ENCODE measurements around the gene DYNLT5.
"Not testable (repeated sequence)": the region's sequence is repeated elsewhere in the genome, so short reads cannot be mapped to it uniquely, and the experiment has no call there.

DYNLT5 gene, protein sequence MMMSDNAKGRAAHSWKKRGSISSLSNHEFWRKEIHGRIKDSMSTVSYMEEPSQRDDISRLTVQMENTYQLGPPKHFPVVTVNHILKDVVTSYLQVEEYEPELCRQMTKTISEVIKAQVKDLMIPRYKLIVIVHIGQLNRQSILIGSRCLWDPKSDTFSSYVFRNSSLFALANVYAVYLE

DNA sequence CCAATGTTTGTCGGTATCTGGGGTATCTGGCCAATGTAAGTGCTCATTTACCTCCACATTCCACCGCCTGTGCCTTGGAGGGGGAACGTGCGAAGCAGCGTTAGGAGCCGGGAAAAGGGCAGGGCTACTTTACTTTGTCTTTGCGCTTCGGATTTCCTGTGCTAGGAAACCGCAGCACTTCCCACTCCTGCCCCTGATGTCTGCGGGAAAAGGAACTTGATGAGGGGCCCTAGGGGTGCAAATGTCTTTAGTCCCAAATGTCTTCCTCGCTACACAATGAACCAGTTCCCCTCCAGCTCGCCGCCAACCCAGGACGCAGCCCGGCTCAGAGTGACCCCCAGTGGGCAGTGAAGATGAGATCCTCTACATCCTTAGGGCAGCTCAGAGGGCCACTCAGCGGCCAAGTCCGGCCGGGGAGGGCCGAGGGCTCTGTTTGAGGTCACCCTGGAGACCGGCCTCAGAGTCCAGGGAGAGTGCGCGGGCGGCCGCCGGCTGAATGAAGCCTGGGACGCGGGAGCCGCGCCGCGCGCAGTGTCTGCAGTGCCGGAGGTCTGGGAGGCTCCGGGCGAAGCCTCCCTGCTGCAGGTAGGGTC lies at the start of gene DYNLT5:
Gene DYNLT5, plus strand, starts transcription at position 460 of the 593 bp plus-strand sequence. CDS start 2,200 bp downstream, outside the sequence.
- DNase-seq (ENCODE audit: low spot score): peak; percentile 45

DNA sequence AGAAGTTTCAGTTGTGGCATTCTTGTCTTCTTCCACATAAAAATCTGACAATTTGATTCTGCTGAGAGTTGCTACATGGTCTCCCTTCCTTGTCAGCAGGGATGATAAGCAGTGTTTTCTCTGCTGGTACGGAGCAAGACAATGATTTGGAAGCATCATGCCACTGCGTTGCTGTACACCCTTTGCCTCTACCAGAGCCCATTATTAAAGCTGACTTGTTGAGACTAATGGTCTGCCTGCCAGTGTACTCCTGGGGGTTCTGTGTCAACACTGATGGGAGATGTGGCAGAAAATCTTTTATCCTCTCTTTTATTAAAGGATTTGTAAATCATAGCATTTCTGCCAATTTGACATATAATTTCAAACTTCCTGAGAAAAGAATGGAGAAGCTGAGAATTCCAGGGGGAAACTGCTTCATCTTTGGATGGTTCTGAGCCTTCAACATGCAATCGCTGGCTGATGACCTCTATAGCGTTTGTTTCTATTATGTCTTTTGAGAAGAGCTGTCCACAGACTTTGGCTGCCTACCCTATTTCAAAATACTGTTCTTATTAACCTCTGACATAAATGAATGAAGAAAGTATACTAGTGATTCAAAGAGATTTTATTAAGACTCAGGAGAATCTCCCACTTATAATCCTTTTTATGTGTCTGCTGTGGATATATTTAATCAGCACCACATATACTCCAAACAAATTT lies 47.9 kb upstream of the DYNLT5 start:
- DNase-seq (ENCODE audit: low spot score): no peak

DNA sequence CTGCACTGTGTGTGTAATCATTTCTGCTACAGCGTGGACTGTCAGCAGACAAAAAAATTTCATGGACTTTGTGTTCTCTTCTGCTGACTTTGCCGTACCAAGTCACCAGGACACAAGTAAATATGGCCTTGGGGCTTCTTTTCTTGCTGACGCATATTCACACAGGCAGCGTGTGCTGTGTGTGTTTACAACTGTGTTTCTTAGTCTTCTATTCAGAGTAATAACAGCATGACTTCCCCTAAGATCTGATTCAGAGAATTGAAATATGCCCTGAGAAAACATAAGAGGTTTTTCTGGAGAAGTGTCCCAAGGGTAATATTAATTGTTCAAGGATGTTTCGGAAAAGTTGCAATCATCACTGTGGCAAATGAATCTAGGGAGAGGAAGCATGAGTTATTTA lies 47.1 kb upstream of the DYNLT5 start:
- DNase-seq (ENCODE audit: low spot score): no peak

DNA sequence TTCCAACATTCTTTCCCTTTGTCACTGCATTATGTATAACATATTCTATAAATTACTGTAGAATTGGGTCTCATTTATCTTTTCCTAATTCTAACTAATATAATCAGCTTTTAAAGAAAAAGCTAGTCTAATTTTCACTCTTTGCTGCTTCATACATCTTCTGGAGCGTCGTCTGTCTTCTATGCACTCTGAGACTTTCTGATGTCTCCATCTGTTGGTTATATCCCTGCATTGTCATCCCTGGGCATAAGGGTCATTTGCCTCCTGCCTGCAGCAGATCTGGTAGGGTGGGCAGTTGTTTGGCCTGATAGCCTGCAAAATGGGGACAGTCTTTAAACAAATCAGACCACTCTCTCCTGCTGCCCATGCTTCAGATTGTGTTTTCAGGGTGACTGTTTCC lies 40.8 kb upstream of the DYNLT5 start:
- no peak for DNase-seq (ENCODE audit: low spot score)

DNA sequence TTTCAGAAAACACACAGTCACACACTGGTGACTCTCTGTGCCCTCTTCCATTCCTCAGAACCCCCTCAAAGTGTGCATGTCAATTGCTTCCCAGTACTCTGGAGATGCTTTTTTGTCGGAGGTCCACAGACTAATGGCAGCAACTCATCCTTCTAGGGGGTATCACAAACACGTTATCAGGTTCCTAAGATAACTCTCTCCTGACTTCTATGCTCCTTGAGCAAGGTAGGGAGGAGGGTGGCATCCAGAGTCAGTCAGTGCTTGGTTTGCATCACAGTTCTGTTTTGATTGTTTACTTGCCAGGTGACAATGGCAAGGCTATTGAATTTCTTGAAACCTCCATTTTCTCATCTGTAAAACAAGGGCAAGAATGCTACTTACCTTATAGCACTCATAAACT lies 39.4 kb upstream of the DYNLT5 start:
- DNase-seq (ENCODE audit: low spot score): no peak

DNA sequence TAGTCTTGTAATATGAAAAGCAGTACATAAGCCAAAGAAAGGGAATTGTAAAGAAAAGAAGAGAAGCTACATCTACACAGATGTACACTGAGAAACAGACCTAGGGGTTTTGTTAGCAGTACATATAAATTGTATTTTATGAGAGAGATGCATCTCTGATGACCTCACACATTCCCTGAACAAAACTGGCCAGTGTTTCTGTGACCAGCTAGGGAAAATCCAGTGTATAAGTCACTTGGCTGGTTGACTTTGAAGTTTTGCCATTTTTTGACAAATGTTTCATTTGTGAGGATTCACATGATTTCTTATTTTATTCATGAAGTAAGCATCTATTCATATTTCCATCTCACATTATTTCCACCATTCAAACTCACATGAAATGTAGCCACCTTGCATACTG lies 28.3 kb upstream of the DYNLT5 start:
- no peak for DNase-seq (ENCODE audit: low spot score)

DNA sequence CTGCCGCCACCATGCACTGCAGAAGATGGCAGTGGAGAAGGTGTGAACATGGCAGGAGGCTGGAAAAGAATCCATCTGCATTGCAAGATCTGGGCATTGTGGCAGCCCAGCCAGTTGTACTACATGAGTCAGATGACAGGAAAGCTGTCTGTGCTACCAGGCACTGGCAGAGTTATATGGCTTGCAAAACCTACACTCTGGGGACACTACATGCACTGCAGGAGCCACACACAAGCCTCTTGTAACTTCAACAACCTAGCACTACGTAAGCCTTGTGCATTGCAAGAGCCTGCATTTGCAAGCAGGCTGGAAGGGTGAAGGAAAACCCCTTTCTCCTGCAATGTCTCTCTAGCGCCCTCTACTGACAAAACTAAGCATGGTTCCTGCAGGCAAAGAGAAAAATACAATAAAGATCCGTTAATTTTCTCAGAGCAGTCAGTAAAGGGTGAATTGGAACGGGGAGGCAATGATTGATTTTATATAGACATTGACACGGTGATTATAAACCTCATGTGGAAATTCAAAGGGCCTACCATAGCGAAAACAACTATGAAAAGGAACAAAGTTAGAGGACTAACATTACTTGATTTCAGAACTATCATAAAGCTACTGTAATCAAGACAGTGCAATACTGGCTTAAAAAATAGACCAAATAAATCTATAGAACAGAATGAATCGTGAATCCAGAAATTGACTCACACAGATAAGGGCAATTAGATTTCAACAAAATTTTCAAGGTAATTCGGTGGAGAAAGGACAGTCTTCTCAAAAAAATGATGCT lies 26.2 kb upstream of the DYNLT5 start:
- DNase-seq (ENCODE audit: low spot score): peak; percentile 45

DNA sequence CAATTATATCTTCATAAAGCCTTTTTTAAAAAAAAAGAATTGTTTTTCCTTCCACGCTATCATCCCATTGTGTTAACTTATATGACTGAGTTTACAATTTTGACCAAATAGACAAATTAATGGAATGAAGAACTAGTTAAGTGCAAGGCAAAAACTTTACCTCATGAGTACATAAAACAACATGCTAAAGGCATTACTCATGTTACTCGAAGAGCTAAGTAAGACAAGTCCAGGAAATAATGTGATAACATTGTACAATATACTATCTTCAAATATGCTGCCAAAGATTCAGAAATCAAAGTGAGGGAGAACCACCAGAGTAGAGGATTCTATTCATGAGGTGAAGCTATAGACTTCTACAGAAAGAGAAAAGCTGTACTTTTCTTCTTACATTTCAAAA lies 24.2 kb upstream of the DYNLT5 start:
- no peak for DNase-seq (ENCODE audit: low spot score)

DNA sequence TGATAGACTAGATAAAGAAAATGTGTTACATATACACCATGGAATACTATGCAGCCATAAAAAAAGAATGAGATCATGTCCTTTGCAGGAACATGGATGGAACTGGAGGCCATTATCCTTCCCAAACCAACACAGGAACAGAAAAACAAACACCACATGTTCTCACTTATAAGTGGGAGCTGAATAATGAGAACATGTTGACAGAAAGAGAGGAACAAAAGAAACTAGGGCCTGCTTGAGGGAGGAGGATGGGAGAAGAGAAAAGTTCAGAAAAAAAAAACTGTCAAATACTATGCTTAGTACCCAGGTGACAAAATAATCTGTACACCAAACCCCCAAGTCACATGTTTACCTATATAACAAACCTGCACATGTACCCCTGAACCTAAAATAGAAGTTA lies 23.5 kb upstream of the DYNLT5 start:
- DNase-seq (ENCODE audit: low spot score): not testable (repeated sequence)

DNA sequence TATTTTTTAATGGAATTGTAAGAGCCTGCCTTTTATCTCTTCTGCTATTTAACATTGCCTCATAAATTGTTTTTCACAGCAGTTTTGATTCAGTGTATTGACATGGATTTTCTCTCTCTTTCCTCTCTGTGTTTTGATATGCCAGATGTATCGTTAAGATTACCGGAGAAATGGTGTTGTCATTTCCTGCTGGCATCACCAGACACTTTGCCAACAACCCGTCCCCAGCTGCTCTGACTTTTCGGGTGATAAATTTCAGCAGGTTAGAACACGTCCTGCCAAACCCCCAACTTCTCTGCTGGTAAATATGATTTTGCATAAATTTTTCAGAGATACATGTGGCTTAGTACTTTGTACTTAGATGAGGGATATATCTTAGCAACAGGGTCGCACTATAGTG lies 23.1 kb upstream of the DYNLT5 start:
- DNase-seq (ENCODE audit: low spot score): no peak

DNA sequence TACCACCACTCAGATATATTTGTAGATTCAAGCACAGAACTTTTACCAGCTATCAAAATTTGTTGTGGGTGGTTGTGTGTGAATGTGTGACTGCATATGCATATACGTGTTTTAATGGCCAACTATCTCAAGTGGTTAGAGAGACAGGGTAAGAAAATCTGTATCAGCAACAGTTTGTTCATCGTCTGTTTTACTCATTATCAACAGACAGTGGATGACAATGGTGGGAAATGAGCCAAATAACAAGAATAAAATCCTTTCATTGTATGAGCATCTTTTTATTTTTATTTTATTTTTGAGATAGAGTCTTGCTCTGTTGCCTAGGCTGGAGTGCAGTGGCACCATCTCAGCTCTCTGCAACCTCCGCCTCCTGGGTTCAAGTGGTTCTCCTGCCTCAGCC lies 22.7 kb upstream of the DYNLT5 start:
- DNase-seq (ENCODE audit: low spot score): no peak

DNA sequence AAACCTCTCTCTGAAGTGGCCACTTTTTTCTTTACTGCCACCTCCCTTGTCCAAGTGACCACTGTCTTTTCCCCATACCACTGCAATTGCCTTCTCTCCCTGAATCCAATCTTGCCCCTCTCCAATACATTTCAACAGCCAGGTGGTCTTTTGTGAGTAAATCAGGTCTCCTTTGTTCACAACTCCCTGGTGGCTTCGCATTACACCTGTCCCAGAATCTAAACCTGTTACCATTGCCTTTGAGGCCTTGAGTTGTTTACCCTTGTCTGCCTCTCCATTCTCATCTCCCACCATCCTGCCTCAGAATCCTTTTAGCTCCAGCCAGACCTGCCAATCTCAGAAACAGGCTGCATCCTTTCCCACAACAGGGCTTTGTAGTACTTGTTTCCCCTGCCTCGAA lies 21.8 kb upstream of the DYNLT5 start:
- DNase-seq (ENCODE audit: low spot score): no peak

DNA sequence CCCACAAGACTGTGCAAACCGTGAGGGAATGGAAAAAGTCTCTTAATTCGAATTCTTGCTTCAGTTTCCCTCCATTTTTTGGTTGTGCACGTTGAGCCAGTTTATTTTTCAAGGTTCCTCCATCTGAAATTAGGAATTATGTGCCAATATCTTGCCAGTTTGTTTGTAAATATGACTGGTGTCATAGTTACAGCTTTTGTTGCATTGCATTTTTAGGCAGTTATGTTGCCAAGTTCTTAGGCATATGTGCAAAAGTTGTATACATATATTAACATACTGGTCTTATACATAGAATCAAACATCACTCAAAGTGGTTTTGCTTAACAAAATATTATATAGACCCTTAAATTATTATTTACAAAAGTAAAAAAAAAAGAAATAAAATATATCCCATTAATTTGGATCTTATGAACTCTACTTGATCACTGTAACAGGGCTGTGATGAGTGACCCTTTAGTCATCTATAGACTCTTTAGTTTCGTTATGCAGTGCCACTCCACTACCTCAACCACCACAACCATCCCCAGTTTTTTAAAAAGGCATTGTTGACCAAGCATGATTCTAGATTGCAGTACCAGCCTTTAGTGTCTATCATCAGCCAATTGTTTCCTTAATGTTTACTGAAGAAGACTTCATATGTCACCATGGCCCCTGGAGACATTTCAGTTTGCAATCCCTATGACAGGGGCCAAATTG lies 20.9 kb upstream of the DYNLT5 start:
- DNase-seq (ENCODE audit: low spot score): no peak

DNA sequence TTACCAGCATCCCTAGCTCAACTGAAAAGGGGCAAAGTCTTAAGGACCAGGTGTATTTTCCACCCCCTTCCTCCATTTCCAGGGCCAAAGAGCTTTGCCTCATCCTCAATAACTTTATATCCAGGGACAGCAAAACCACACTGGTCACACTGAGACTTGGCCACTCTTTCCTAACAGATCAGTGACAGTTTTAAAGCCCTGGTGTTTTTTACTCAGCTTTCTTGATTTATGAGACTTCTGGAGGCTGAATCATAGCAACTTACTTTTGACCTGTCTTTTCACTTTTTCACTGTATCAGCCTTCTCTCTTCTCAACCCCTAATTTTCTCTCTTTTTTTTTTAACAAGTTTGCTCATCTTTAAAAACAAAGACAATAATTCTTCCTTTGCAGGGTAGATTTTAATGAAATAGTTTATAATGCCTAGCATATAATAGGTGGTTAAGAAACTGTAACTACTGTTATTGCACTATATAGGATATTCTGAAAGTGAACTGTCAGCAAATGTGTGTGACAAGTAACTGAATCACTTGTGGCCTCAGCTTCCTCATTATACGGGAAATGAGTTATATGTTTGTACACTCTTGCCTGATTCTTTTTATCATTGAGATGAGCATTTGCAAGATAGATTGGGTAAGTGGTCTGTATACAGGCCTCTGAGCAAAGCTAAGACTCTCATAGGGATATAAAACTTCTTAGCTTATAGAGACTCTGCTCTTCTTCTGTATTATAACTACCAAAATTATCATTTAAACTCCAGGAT lies 19.7 kb upstream of the DYNLT5 start:
- DNase-seq (ENCODE audit: low spot score): no peak

DNA sequence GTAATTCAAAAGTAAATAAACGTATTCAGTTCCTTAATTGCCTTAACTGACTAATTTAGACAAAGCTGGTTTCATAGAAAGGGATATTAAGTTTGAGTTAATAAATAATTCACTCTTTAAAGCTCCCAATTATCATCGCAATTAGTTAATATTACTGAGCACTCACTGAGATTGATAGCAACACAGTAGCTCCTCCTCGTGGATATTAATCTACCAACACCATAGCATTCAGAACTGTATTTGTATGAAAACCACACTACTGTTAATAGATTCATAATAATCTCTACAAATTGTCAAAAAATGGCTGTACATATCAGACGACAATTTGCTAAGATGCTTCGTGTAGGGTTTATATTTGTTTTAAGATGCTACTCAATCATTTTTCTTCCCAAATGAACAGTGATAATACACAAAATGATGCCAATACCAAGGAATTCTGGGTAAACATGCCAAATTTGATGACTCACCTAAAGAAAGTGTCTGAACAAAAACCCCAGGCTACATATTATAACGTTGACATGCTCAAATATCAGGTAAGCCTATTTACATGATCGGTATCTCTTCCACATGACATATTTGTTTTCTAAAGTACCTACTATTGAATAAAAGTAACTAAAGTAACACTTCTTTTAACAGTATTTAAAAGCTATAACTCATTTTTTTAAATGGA lies 18.8 kb upstream of the DYNLT5 start:
- no peak for DNase-seq (ENCODE audit: low spot score)

DNA sequence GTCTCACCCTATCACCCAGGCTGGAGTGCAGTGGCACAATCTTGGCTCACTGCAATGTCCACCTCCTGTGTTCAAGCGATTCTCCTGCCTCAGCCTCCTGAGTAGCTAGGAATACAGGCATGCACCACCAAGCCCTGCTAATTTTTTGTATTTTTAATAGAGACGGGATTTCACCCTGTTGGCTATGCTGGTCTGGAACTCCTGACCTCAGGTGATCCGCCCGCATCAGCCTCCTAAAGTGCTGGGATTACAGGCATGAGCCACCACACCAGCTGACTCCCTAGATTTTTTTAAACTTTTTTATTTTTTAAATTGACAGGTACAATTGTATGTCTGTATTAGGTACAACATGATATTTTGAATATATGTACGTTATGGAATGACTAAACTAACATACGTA lies 17.7 kb upstream of the DYNLT5 start:
- DNase-seq (ENCODE audit: low spot score): not testable (repeated sequence)

DNA sequence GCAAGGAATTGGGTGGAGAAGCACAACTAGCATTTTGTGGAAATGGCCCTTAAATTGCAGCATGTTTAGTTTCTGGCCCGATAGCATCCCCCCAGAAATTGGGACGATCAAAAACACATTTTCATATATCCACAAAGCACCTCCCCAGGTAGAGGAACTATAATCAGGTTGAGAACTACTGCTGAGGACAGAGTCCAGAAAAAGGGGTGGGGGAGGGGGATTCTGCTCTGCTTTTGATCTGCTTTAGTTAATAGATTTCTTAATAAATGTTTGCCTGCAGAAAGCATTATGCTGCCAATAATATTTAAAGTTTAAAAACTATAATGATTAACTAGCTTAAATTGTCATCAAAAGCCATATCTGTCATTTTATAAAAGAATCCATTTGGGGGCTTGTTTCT lies 14.4 kb upstream of the DYNLT5 start:
- DNase-seq (ENCODE audit: low spot score): no peak

DNA sequence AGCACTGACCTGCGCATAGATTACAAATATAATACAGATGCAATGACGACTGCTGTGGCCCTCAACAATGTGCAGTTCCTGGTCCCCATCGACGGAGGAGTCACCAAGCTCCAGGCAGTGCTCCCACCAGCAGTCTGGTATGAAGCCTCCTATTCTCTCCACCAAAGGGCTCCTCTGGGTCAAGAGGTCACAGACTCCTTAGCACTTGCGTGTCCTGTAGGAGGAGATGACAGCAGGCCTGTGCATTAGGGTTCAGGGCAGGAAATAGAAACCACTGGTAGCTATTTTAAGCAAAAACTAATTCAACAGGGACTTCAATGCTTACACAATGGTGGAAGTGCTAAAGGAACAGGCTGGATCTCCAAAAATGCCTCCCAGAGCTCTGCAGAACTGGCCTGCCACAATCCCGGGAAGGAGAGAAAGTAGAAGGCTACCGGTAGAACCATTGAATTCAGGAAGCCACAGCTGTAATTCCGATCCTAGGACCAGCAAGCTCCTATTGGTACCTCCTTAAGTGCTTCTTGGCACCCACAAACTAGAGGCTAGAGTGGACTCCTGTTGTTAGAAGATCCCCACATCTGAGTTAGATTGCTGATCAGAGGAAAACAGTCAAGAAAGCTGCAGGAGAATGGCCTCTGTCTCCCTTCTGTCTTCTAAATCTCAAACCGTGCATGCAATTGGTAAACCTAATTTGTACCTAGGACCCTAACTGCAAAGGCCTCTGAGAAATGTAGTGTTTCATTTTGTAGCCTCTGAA lies 12.7 kb upstream of the DYNLT5 start:
- DNase-seq (ENCODE audit: low spot score): no peak

DNA sequence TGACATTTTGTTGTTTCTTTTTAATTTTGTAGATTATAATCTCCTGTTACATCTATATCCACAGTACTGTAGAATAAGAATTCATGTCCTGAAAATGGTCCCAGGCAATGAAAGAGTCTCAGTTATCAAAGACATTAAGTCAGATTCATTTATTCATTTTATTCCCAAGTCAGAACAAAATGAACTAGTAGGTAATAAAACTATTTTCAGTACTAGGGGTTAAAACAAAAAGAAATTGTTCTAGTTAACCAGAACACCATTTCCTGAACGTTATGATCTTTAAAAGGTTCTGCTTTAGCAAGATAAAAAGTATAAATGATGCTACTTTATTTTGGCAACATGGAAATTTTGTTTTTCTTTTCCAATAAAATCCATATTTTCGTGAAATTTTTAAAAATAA lies 6.8 kb upstream of the DYNLT5 start:
- DNase-seq (ENCODE audit: low spot score): no peak

DNA sequence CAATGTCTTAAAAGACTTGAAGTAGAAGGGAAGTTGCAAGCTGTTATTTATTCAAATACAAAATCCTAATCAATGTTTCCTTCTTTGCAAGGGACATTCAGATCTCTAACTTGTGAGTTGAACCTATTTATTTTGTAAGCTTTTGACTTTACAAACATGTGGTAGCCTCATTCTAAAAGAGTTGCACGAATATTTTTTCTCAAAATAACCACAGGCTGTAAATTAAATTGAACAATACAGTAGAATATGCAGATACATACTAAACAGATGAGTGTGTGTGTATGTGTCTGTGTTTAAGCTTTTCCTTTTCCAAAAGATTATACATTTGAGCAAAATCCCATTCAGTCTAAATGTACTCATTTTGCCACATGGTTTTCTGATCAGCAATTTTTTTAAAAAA lies 4.8 kb upstream of the DYNLT5 start:
- DNase-seq (ENCODE audit: low spot score): no peak

Measured in AG08396 (cell line).